Upper lobe of left lung (tissue), 6 donors: ENCODE data around the gene GTF3C5. TPM values are rescaled to one million over a fixed set of nuclear protein-coding genes. Genes with fewer than 3 reads are reported as not detected.
"Not testable (repeated sequence)": the region's sequence is repeated elsewhere in the genome, so short reads cannot be mapped to it uniquely, and the experiment has no call there.

Source experiments
- ATAC-seq, 2 donors: fragments of 200-7000 bp; cut with Tn5 transposase; one replicate each; pipeline ENCODE4 v1.9.1; 2022; ENCODE audit warnings: mild to moderate bottlenecking in 2 of 2, moderate library complexity in 2 of 2; ENCODE audit not compliant: low FRiP score in 2 of 2
- DNase-seq, 2 donors: peaks; one replicate each; pipeline ENCODE4 v3.0.0-alpha.2; 2019 to 2020
- H3K27ac ChIP-seq, 4 donors: fragments of 200-600 bp; sonication (generic); one replicate each; pipeline ENCODE4 v1.5.1; 2016 to 2019
- H3K27me3 ChIP-seq, 4 donors: fragments of 200-600 bp; sonication (generic); one replicate each; pipeline ENCODE4 v1.5.1; 2017 to 2019
- H3K36me3 ChIP-seq, 4 donors: fragments of 200-600 bp; sonication (generic); one replicate each; pipeline ENCODE4 v1.5.1; 2016 to 2019
- H3K4me1 ChIP-seq, 4 donors: fragments of 200-600 bp; sonication (generic); one replicate each; pipeline ENCODE4 v1.5.1; 2018 to 2019
- H3K4me3 ChIP-seq, 4 donors: fragments of 200-600 bp; sonication (generic); one replicate each; pipeline ENCODE4 v1.5.1; 2017 to 2019; ENCODE audit warnings: mild to moderate bottlenecking in 2 of 4, moderate library complexity in 1 of 4
- H3K9me3 ChIP-seq, 4 donors: fragments of 200-600 bp; sonication (generic); one replicate each; pipeline ENCODE4 v1.5.1; 2018 to 2019
- CTCF ChIP-seq, 6 experiments: fragments of 450-650 bp in 4 of 6; fragments of 200-600 bp in 2 of 6; sonication (generic) in 2 of 6; IDR thresholded peaks; one replicate each; pipeline ENCODE4 v1.5.1; 2016 to 2019; ENCODE audit warnings: antibody characterized with exemption in 6 of 6
- EP300 ChIP-seq, 4 donors: sonication (generic); formaldehyde crosslinking; IDR thresholded peaks; one replicate each; pipeline ENCODE4 v1.5.1; 2017; ENCODE audit warnings: antibody characterized with exemption in 4 of 4, control low read depth in 2 of 4
- POLR2A ChIP-seq, 4 donors: fragments of 450-650 bp; IDR thresholded peaks; one replicate each; pipeline ENCODE4 v1.5.1; 2016 to 2017; ENCODE audit warnings: antibody characterized with exemption in 4 of 4, mild to moderate bottlenecking in 2 of 4
- POLR2AphosphoS5 ChIP-seq, 2 donors: sonication (generic); formaldehyde crosslinking; IDR thresholded peaks; one replicate each; pipeline ENCODE4 v1.5.1; 2017; ENCODE audit warnings: antibody characterized with exemption in 2 of 2
- WGBS, 2 donors: methylation state at CpG; one replicate each; pipeline ENCODE4 v1.1.5; 2017 to 2018; 5-methylcytosine and 5-hydroxymethylcytosine counted together
- total RNA-seq, 6 donors: library from RNA; depleted of rRNA in 4 of 6; stranded (reverse); fragments of >200 nt in 4 of 6; gene quantifications; one replicate each; pipeline versions ENCODE4 v1.1.0 to v1.2.1, GENCODE V29; 2016 to 2021
- donor health status: DM: no; HTN: no; CAD: no; lungs with moderate emphysema.
- donor health status: DM: no; HTN: yes; CAD: no; lungs with severe emphysema.

GTF3C5 gene
- total RNA-seq, 6 donors from 2014 or later = 40.9 to 133 (median 49.7) TPM

GRCh38 chr9:133058550-133059320 is 27.9 kb downstream of the GTF3C5 start:
- TF ChIP-seq POLR2A (IDR thresholded peaks at IDR 0.05) = no peak
- TF ChIP-seq POLR2AphosphoS5 (IDR thresholded peaks at IDR 0.05) = no peak
- TF ChIP-seq CTCF (IDR thresholded peaks at IDR 0.05) = no peak
- no peak for TF ChIP-seq EP300 (IDR thresholded peaks at IDR 0.05)
- Histone ChIP-seq H3K27me3 (no peaks in the 10 kb centered on the region), H3K36me3 (peaks cover 8 to 48% (median 43%) of the 10 kb centered on the region in 4 donors), H3K9me3 (no peaks in the 10 kb centered on the region), H3K4me1 (peaks cover 0 to 11% (median 4%) of the 10 kb centered on the region in 4 donors), H3K27ac (no peak overlapping the region), H3K4me3 (no peak overlapping the region)
- 65 to 74% methylated on average over 9 to 12 of the region's 12 CpGs for WGBS, 2 donors
- no peak for ATAC-seq
- DNase-seq = no peak

GRCh38 chr9:133059623-133060022 is 28.8 kb downstream of the GTF3C5 start:
- Histone ChIP-seq H3K27me3 (no peaks in the 10 kb centered on the region), H3K27ac (no peak overlapping the region), H3K9me3 (no peaks in the 10 kb centered on the region), H3K4me1 (peaks cover 0 to 11% (median 4%) of the 10 kb centered on the region in 4 donors), H3K4me3 (no peak overlapping the region), H3K36me3 (peaks cover under 1 to 39% (median 34%) of the 10 kb centered on the region in 4 donors)
- ATAC-seq (no peak), DNase-seq (no peak)
- TF ChIP-seq POLR2A (IDR thresholded peaks at IDR 0.05) = no peak
- 40 to 43% methylated on average over 7 of the region's 7 CpGs for WGBS, 2 donors

GRCh38 chr9:133060417-133060841 is 29.6 kb downstream of the GTF3C5 start:
- H3K27ac ChIP-seq = no peak overlapping the region
- peaks cover 0 to 11% (median 4%) of the 10 kb centered on the region in 4 donors for H3K4me1 ChIP-seq
- no peak for DNase-seq
- peaks cover 0 to 31% (median 28%) of the 10 kb centered on the region in 4 donors for H3K36me3 ChIP-seq
- 40 to 44% methylated on average over 6 of the region's 6 CpGs for whole genome bisulfite sequencing, 2 donors
- H3K9me3 ChIP-seq = no peaks in the 10 kb centered on the region
- no peak overlapping the region for H3K4me3 ChIP-seq
- no peak for TF ChIP-seq POLR2AphosphoS5 (IDR thresholded peaks at IDR 0.05)
- TF ChIP-seq CTCF (IDR thresholded peaks at IDR 0.05) = no peak
- TF ChIP-seq POLR2A (IDR thresholded peaks at IDR 0.05) = no peak
- no peak for TF ChIP-seq EP300 (IDR thresholded peaks at IDR 0.05)
- no peak for ATAC-seq
- H3K27me3 ChIP-seq = no peaks in the 10 kb centered on the region

- WGBS, 2 donors = 40 to 59% methylated on average over 7 to 13 of the region's 14 CpGs
- Histone ChIP-seq H3K36me3 (peaks cover 0 to 24% (median 20%) of the 10 kb centered on the region in 4 donors), H3K4me1 (peaks cover 0 to 11% (median 4%) of the 10 kb centered on the region in 4 donors)
- not testable (repeated sequence) for H3K4me3 ChIP-seq, H3K27me3 ChIP-seq, ATAC-seq, DNase-seq, H3K27ac ChIP-seq, H3K9me3 ChIP-seq
Measured at GRCh38 chr9:133061019-133061763, 30.4 kb downstream of the GTF3C5 start.

- 100% methylated on average over 2 of the region's 9 CpGs; no CpG with 5 or more reads in 1 of the 2 donors for WGBS, 2 donors
- H3K4me1 ChIP-seq = peaks cover 0 to 11% (median 4%) of the 10 kb centered on the region in 4 donors
- H3K9me3 ChIP-seq, DNase-seq, H3K4me3 ChIP-seq, H3K27me3 ChIP-seq, ATAC-seq, H3K27ac ChIP-seq: not testable (repeated sequence)
- H3K36me3 ChIP-seq = peaks cover 0 to 21% (median 16%) of the 10 kb centered on the region in 4 donors
Measured at GRCh38 chr9:133061764-133062145, 31.0 kb downstream of the GTF3C5 start, which contains the start of gene CEL. CEL (plus strand) TSS chr9:133061981; CDS start chr9:133062003, 22 bp downstream.

- not testable (repeated sequence) for H3K27me3 ChIP-seq, H3K9me3 ChIP-seq, H3K4me3 ChIP-seq, H3K27ac ChIP-seq, DNase-seq
- peaks cover 0 to 11% (median 4%) of the 10 kb centered on the region in 4 donors for H3K4me1 ChIP-seq
- peak in 1 of 2 donors; percentile 4 for ATAC-seq
- WGBS, 2 donors = 52 to 83% methylated on average over 3 to 7 of the region's 8 CpGs
- H3K36me3 ChIP-seq = peaks cover 0 to 13% (median 8%) of the 10 kb centered on the region in 4 donors
Measured at GRCh38 chr9:133062569-133062968, 31.8 kb downstream of the GTF3C5 start.
